Measurements from ENCODE around the gene SLC39A3. TPM values are rescaled to one million over a fixed set of nuclear protein-coding genes. Genes with fewer than 3 reads are reported as not detected.

The SLC39A3 gene
- total RNA-seq, 1 experiment from 2014 or later: 39.1 TPM

DNA sequence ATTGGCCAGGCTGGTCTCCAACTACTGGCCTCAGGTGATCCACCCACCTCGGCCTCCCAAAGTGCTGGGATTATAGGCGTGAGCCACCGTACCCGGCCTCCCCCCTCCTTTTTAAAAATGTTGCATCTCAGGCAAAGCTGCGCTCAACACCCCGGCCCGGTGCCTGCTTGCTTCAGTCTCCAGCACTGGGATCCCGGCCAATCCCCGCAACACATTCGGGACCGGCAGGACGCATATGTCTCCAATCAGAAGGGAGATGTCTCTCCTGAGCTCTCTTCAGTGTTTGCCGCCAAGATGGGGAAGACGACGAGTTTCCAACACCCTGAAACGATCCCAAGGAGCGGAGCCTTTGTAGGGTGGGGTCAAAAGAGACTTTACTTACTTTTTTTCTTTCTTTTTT is 53.5 kb downstream of the SLC39A3 start:
- Histone ChIP-seq H3K9me2 (ENCODE audit: insufficient read depth) (no peaks in the 10 kb centered on the region), H3K79me2 (ENCODE audit: insufficient read depth, low read length) (no peaks in the 10 kb centered on the region), H3K27me3 (ENCODE audit: insufficient read depth, low read length) (no peaks in the 10 kb centered on the region), H3K4me1 (ENCODE audit: control insufficient read depth in 1 of 2, insufficient read depth in 2 of 2, low read length in 2 of 2) (no peaks in the 10 kb centered on the region), H3K4me2 (ENCODE audit: low read length) (no peak overlapping the region), H4K20me1 (ENCODE audit: insufficient read depth) (no peaks in the 10 kb centered on the region), H3K4me3 (replicated peaks in 1 of 2; ENCODE audit: low read depth in 1 of 2, low read length in 2 of 2) (no peak overlapping the region), H2AFZ (ENCODE audit: low read depth, low read length, poor library complexity, severe bottlenecking) (no peak overlapping the region), H3K36me3 (ENCODE audit: control insufficient read depth in 1 of 2, insufficient read depth in 2 of 2, low read length in 2 of 2) (no peaks in the 10 kb centered on the region), H3K27ac (ENCODE audit: low read depth, low read length) (no peak overlapping the region), H3K9ac (ENCODE audit: low read length) (no peak overlapping the region), H3K9me3 (ENCODE audit: control insufficient read depth in 1 of 2, insufficient read depth in 1 of 2, low read depth in 1 of 2, low read length in 2 of 2) (no peaks in the 10 kb centered on the region)
- intact Hi-C loops (cut with micrococcal nuclease): no loop called here
- DNase-seq (ENCODE audit: low read depth, low spot score) (no peak), ATAC-seq (no peak)
- POLR2A ChIA-PET: no interaction called here
- TF ChIP-seq SIN3A (IDR thresholded peaks at IDR 0.05; ENCODE audit: low read depth): no peak
- no peak for TF ChIP-seq EZH2phosphoT487 (IDR thresholded peaks at IDR 0.05; ENCODE audit: borderline replicate concordance)
- TF ChIP-seq CBX3 (IDR thresholded peaks at IDR 0.05; ENCODE audit: low read depth): no peak
- TF ChIP-seq POLR2AphosphoS5 (IDR thresholded peaks at IDR 0.05; ENCODE audit: low read depth, low read length): no peak
- CTCF ChIA-PET: no interaction called here
- RAD21 ChIA-PET (ENCODE audit: low non-redundant PET in 1 of 2, low total read pairs in 2 of 2, uncharacterized antibody in 2 of 2, unreplicated experiment in 2 of 2): no interaction called here
- no TSS peak for BruUV-seq (replicated peaks)

DNA sequence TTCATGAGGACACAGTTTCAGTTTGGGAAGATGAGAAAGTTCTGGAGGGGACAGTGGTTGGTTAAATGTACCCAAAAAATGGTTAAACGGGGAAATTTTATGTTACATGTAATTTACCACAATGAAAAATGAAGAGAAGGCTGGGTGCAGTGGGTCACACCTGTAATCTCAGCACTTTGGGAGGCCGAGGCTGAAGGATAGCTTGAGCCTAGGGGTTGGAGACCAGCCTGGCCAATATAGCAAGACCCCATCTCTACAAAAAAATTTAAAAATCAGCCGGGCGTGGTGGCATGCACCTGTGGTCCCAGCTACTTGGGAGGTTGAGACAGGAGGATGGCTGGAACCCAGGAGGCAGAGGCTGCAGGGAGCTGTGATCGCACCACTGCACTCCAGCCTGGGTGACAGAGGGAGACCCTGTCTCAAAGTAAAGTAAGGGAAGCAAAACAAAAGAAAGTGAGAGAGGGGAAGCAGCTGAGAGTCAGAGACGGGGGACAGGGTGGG is 54.6 kb downstream of the SLC39A3 start:
- BruUV-seq (replicated peaks): no TSS peak
- H3K36me3 ChIP-seq (ENCODE audit: control insufficient read depth in 1 of 2, insufficient read depth in 2 of 2, low read length in 2 of 2): no peaks in the 10 kb centered on the region
- H3K9me3 ChIP-seq (ENCODE audit: control insufficient read depth in 1 of 2, insufficient read depth in 1 of 2, low read depth in 1 of 2, low read length in 2 of 2): no peaks in the 10 kb centered on the region
- CTCF ChIA-PET: no interaction called here
- DNase-seq (ENCODE audit: low read depth, low spot score): no peak
- no peak overlapping the region for H3K9ac ChIP-seq (ENCODE audit: low read length)
- H3K4me2 ChIP-seq (ENCODE audit: low read length): no peak overlapping the region
- no peaks in the 10 kb centered on the region for H3K9me2 ChIP-seq (ENCODE audit: insufficient read depth)
- no peak for ATAC-seq
- POLR2A ChIA-PET: no interaction called here
- H4K20me1 ChIP-seq (ENCODE audit: insufficient read depth): no peaks in the 10 kb centered on the region
- H3K79me2 ChIP-seq (ENCODE audit: insufficient read depth, low read length): no peaks in the 10 kb centered on the region
- RAD21 ChIA-PET (ENCODE audit: low non-redundant PET in 1 of 2, low total read pairs in 2 of 2, uncharacterized antibody in 2 of 2, unreplicated experiment in 2 of 2): no interaction called here
- no peaks in the 10 kb centered on the region for H3K27me3 ChIP-seq (ENCODE audit: insufficient read depth, low read length)
- no peak overlapping the region for H2AFZ ChIP-seq (ENCODE audit: low read depth, low read length, poor library complexity, severe bottlenecking)
- H3K4me1 ChIP-seq (ENCODE audit: control insufficient read depth in 1 of 2, insufficient read depth in 2 of 2, low read length in 2 of 2): no peaks in the 10 kb centered on the region
- no peak overlapping the region for H3K27ac ChIP-seq (ENCODE audit: low read depth, low read length)
- intact Hi-C loops (cut with micrococcal nuclease): no loop called here
- no peak overlapping the region for H3K4me3 ChIP-seq (replicated peaks in 1 of 2; ENCODE audit: low read depth in 1 of 2, low read length in 2 of 2)
- TF ChIP-seq JUND (IDR thresholded peaks at IDR 0.05) (no peak), CBX3 (IDR thresholded peaks at IDR 0.05; ENCODE audit: low read depth) (no peak), SIN3A (IDR thresholded peaks at IDR 0.05; ENCODE audit: low read depth) (no peak), CEBPB (IDR thresholded peaks at IDR 0.05; ENCODE audit: low read depth) (no peak), TCF7L2 (IDR thresholded peaks at IDR 0.05; ENCODE audit: borderline replicate concordance, extremely low read depth, insufficient read depth, insufficient read length) (no peak), SRF (IDR thresholded peaks at IDR 0.05; ENCODE audit: low read depth) (no peak), EGR1 (IDR thresholded peaks at IDR 0.05; ENCODE audit: low read depth) (no peak)
- TF ChIP-seq, protein P1, sequence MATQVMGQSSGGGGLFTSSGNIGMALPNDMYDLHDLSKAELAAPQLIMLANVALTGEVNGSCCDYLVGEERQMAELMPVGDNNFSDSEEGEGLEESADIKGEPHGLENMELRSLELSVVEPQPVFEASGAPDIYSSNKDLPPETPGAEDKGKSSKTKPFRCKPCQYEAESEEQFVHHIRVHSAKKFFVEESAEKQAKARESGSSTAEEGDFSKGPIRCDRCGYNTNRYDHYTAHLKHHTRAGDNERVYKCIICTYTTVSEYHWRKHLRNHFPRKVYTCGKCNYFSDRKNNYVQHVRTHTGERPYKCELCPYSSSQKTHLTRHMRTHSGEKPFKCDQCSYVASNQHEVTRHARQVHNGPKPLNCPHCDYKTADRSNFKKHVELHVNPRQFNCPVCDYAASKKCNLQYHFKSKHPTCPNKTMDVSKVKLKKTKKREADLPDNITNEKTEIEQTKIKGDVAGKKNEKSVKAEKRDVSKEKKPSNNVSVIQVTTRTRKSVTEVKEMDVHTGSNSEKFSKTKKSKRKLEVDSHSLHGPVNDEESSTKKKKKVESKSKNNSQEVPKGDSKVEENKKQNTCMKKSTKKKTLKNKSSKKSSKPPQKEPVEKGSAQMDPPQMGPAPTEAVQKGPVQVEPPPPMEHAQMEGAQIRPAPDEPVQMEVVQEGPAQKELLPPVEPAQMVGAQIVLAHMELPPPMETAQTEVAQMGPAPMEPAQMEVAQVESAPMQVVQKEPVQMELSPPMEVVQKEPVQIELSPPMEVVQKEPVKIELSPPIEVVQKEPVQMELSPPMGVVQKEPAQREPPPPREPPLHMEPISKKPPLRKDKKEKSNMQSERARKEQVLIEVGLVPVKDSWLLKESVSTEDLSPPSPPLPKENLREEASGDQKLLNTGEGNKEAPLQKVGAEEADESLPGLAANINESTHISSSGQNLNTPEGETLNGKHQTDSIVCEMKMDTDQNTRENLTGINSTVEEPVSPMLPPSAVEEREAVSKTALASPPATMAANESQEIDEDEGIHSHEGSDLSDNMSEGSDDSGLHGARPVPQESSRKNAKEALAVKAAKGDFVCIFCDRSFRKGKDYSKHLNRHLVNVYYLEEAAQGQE (IDR thresholded peaks at IDR 0.05; ENCODE audit: low read depth): no peak
- TF ChIP-seq, protein P2, sequence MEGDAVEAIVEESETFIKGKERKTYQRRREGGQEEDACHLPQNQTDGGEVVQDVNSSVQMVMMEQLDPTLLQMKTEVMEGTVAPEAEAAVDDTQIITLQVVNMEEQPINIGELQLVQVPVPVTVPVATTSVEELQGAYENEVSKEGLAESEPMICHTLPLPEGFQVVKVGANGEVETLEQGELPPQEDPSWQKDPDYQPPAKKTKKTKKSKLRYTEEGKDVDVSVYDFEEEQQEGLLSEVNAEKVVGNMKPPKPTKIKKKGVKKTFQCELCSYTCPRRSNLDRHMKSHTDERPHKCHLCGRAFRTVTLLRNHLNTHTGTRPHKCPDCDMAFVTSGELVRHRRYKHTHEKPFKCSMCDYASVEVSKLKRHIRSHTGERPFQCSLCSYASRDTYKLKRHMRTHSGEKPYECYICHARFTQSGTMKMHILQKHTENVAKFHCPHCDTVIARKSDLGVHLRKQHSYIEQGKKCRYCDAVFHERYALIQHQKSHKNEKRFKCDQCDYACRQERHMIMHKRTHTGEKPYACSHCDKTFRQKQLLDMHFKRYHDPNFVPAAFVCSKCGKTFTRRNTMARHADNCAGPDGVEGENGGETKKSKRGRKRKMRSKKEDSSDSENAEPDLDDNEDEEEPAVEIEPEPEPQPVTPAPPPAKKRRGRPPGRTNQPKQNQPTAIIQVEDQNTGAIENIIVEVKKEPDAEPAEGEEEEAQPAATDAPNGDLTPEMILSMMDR (IDR thresholded peaks at IDR 0.05 in 2 of 3, conservative IDR thresholded peaks at IDR 0.05 in 1 of 3; ENCODE audit: borderline replicate concordance in 1 of 3, insufficient read depth in 1 of 3, low read depth in 2 of 3, low read length in 2 of 3): no peak
- TF ChIP-seq, protein P3, sequence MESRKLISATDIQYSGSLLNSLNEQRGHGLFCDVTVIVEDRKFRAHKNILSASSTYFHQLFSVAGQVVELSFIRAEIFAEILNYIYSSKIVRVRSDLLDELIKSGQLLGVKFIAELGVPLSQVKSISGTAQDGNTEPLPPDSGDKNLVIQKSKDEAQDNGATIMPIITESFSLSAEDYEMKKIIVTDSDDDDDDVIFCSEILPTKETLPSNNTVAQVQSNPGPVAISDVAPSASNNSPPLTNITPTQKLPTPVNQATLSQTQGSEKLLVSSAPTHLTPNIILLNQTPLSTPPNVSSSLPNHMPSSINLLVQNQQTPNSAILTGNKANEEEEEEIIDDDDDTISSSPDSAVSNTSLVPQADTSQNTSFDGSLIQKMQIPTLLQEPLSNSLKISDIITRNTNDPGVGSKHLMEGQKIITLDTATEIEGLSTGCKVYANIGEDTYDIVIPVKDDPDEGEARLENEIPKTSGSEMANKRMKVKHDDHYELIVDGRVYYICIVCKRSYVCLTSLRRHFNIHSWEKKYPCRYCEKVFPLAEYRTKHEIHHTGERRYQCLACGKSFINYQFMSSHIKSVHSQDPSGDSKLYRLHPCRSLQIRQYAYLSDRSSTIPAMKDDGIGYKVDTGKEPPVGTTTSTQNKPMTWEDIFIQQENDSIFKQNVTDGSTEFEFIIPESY (IDR thresholded peaks at IDR 0.05; ENCODE audit: extremely low read depth, insufficient replicate concordance, low read length): no peak
- TF ChIP-seq, protein P4, sequence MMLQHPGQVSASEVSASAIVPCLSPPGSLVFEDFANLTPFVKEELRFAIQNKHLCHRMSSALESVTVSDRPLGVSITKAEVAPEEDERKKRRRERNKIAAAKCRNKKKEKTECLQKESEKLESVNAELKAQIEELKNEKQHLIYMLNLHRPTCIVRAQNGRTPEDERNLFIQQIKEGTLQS (IDR thresholded peaks at IDR 0.05): no peak

Data from HCT116 (cell line).